ENCODE results near the gene GSTM1. TPM values are rescaled to one million over a fixed set of nuclear protein-coding genes. Genes with fewer than 3 reads are reported as not detected.

The GSTM1 gene
- total and polyA plus RNA-seq, 12 donors: 0.11 to 301 (median 132) TPM; not detected in 6

DNA sequence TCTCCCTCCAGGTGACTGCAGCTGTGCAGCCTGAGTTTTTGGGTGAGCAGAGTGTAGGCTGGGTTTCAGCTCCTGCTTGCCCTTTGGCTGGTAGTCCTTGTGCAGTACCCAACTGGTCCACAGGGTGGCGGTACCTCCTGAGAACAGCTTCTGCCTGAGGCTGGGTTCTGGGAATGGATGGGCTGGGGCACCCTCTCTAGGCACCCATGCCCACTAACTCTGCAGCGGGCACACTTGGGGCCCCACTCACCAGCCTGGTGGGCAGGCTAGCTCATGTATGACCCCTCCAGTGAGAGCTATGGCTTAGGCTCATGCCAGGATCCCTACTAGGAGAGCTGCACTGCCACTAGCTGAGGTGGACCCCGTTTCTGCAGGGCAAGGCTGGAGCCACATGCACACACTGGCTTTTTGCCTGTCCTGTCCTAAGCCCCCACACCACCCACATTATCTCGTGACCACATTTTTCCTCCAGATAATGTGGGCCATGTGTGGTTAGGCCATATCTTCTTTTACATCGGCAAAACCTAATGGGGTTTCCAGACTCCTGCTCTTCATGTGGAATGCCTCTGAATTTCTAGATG is 47.2 kb upstream of the GSTM1 start:
- 35 to 59% (median 38%) methylated on average over 3 to 5 of the region's 5 CpGs for WGBS, 4 donors

DNA sequence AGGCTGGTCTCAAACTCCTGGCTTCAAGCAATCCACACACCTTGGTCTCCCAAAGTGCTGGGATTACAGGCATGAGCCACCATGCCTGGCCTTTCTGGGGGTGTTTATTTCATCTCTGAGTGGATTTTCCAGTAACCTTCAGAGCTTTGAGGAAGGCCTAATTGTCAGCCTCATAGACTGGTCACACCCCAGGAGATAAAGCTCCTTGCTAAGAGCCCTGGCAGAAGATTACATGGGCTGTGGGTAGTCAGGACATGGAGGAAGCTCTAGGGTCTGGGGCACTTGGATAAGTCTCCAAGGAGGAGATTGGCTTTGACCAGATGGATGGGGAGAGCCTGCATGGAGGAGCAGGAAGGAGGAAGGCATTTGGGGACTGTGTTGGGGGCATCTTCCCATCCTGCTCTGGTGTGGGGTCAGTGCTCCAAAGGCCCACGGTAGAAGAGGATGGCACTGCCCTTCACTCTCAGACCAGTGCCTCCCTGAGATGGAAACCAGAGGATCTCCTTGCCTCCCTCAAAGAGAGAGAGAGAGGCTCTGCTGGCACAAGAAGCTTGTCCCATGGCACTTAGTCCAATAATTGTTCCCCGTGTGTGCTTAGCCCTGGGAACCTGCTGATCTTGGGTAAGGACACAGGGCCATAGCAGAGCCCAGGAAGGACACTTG is 46.4 kb upstream of the GSTM1 start:
- Histone ChIP-seq H3K4me1 (replicated peaks in 1 of 2) (peaks cover 0 to 5% of the 10 kb centered on the region in 2 donors), H3K27ac (no peak overlapping the region), H3K27me3 (no peaks in the 10 kb centered on the region), H3K9me3 (replicated peaks in 1 of 3) (no peaks in the 10 kb centered on the region), H3K4me3 (no peak overlapping the region), H3K36me3 (replicated peaks in 1 of 2) (no peaks in the 10 kb centered on the region)
- 59 to 100% (median 82%) methylated on average over 1 to 2 of the region's 2 CpGs for WGBS, 4 donors
- intact Hi-C loops (cut with DNase I): loop anchor here (2.0 to 5.0 kb wide), 3 partner anchors 131 to 341 kb away; partner anchors contain the start of gene AHCYL1 (in 1 of the 2)
- DNase-seq: peak in 1 of 7 donors; percentile 14
- TF ChIP-seq POLR2A (IDR thresholded peaks at IDR 0.05): no peak
- TF ChIP-seq, protein P1, sequence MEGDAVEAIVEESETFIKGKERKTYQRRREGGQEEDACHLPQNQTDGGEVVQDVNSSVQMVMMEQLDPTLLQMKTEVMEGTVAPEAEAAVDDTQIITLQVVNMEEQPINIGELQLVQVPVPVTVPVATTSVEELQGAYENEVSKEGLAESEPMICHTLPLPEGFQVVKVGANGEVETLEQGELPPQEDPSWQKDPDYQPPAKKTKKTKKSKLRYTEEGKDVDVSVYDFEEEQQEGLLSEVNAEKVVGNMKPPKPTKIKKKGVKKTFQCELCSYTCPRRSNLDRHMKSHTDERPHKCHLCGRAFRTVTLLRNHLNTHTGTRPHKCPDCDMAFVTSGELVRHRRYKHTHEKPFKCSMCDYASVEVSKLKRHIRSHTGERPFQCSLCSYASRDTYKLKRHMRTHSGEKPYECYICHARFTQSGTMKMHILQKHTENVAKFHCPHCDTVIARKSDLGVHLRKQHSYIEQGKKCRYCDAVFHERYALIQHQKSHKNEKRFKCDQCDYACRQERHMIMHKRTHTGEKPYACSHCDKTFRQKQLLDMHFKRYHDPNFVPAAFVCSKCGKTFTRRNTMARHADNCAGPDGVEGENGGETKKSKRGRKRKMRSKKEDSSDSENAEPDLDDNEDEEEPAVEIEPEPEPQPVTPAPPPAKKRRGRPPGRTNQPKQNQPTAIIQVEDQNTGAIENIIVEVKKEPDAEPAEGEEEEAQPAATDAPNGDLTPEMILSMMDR (IDR thresholded peaks at IDR 0.05): no peak

More for the DNA sequence above, 47.2 kb upstream of the GSTM1 start:
- no peak overlapping the region for H3K4me3 ChIP-seq
- no peaks in the 10 kb centered on the region for H3K36me3 ChIP-seq (replicated peaks in 1 of 2)
- intact Hi-C loops (cut with DNase I): loop anchor here (2.0 to 5.0 kb wide), 3 partner anchors 132 to 342 kb away; partner anchors contain the start of gene AHCYL1 (in 1 of the 2)
- peak; percentile 85 to 97 (median 90) for DNase-seq
- TF ChIP-seq, protein P1 (IDR thresholded peaks at IDR 0.05): peak; percentile 80 to 98 (median 91)
- TF ChIP-seq POLR2A (IDR thresholded peaks at IDR 0.05): no peak
- H3K27ac ChIP-seq: no peak overlapping the region
- no peaks in the 10 kb centered on the region for H3K9me3 ChIP-seq (replicated peaks in 1 of 3)
- H3K4me1 ChIP-seq (replicated peaks in 1 of 2): peaks cover 0 to 11% of the 10 kb centered on the region in 2 donors
- no peaks in the 10 kb centered on the region for H3K27me3 ChIP-seq

DNA sequence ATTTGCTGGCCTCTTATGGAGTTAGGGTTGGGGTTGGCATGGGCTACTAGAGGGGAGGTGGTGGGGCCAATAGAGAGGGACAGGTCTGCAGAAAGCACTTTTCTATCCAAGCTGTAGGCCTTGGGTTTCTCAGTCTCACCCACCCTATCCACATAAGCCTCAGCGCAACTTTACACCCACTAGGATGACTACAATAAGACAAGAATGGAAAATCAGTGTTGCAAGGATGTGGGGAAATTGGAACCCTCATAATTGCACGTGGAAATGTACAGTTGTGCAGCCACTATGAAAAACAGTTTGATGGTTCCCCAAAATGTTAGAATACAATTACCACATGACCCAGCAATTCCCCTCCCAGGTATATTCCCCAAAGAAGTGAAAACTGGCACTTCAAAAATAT is 45.8 kb upstream of the GSTM1 start:
- no peak for DNase-seq
- no peaks in the 10 kb centered on the region for H3K36me3 ChIP-seq (replicated peaks in 1 of 2)
- H3K4me3 ChIP-seq: no peak overlapping the region
- no peak overlapping the region for H3K27ac ChIP-seq
- WGBS, 4 donors: 77 to 88% (median 82%) methylated on average over 2 of the region's 2 CpGs
- intact Hi-C loops (cut with DNase I): loop anchor here (2.0 to 5.0 kb wide), 3 partner anchors 130 to 340 kb away; partner anchors contain the start of gene AHCYL1 (in 1 of the 2)
- H3K9me3 ChIP-seq (replicated peaks in 1 of 3): no peaks in the 10 kb centered on the region
- no peaks in the 10 kb centered on the region for H3K4me1 ChIP-seq (replicated peaks in 1 of 2)
- TF ChIP-seq, protein P1 (IDR thresholded peaks at IDR 0.05): no peak
- no peak for TF ChIP-seq POLR2A (IDR thresholded peaks at IDR 0.05)
- H3K27me3 ChIP-seq: no peaks in the 10 kb centered on the region

DNA sequence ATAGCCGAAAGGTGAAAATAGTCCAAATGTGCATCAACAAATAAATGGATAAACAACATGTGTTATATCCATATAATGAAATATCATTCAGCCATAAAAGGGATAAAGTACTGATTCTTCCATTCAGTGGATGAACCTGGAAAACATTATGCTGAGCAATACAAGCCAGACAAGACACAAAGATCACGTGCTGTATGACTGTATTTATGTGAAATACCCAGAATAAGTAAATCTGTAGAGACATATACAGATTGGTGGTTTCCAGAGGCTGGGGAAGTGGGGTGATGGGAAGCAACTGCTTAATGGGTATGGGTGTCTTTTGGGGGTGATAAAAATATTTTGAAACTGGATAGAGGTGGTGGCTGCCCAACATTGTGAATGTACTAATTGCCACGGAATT is 45.0 kb upstream of the GSTM1 start:
- DNase-seq: peak in 1 of 7 donors; percentile 3
- Histone ChIP-seq H3K27ac (no peak overlapping the region), H3K4me1 (replicated peaks in 1 of 2) (no peaks in the 10 kb centered on the region), H3K27me3 (no peaks in the 10 kb centered on the region), H3K9me3 (replicated peaks in 1 of 3) (no peaks in the 10 kb centered on the region), H3K36me3 (replicated peaks in 1 of 2) (no peaks in the 10 kb centered on the region), H3K4me3 (no peak overlapping the region)
- TF ChIP-seq, protein P1 (IDR thresholded peaks at IDR 0.05): no peak
- no peak for TF ChIP-seq POLR2A (IDR thresholded peaks at IDR 0.05)
- WGBS, 4 donors: 56 to 67% (median 59%) methylated on average over 3 of the region's 3 CpGs
- intact Hi-C loops (cut with DNase I): loop anchor here in 1 of 2 donors (5.0 kb wide), 2 partner anchors 130 to 340 kb away; partner anchors contain the start of gene AHCYL1
